HepG2 (cell line): ENCODE results near the gene E2F3. TPM values are rescaled to one million over a fixed set of nuclear protein-coding genes. Genes with fewer than 3 reads are reported as not detected.

Source experiments
- ATAC-seq: fragments of 200-7000 bp; cut with Tn5 transposase; 3 replicates; pipeline ENCODE4 v1.9.1; 2020; ENCODE audit warnings: mild to moderate bottlenecking, moderate library complexity
- BruUV-seq: library from RNA; stranded (reverse); fragments of 400-500 nt; replicated peaks from 2 replicates; lab custom pipeline; 2021; lab: Mats Ljungman, UMichigan
- CTCF ChIA-PET: fragments of 300-600 bp; formaldehyde crosslinking; extraction: SDS; loops from one replicate; lab custom pipeline; 2021; ENCODE audit warnings: low total read pairs, inconsistent platforms, low intra/inter-chr PET ratio; lab: Yijun Ruan, JAX
- POLR2A ChIA-PET: fragments of 350-600 bp; sonication (Branson Sonifier 250); formaldehyde crosslinking; loops from one replicate; lab custom pipeline; 2020; ENCODE audit warnings: antibody characterized with exemption, inconsistent platforms; lab: Yijun Ruan, JAX
- DNase-seq: peaks from one replicate; pipeline ENCODE4 v3.0.0-alpha.2; 2015; ENCODE audit warnings: low spot score
- FAIRE-seq: peaks from 3 replicates; lab custom pipeline; 2011; peaks lifted over from hg19 to GRCh38; lab: Jason Lieb, UNC
- H2AFZ ChIP-seq: one replicate; pipeline ENCODE4 v1.6.1; 2011; ENCODE audit warnings: low read length, inconsistent platforms
- H3K27ac ChIP-seq: fragments of 300-600 bp; 3 replicates; pipeline ENCODE4 v1.8.0; 2011; ENCODE audit warnings: mixed run types, mild to moderate bottlenecking, mixed read lengths, low read length, inconsistent platforms; ENCODE audit not compliant: insufficient read depth; ENCODE audit errors: extremely low read length
- H3K27me3 ChIP-seq, 2 experiments: fragments of 200-600 bp in 1 of 2; 2 replicates in 1 of 2; 3 replicates in 1 of 2; pipeline versions ENCODE4 v1.6.0 to v1.8.0; 2011; ENCODE audit warnings: low read length in 2 of 2, mild to moderate bottlenecking in 2 of 2, moderate library complexity in 2 of 2, inconsistent platforms in 1 of 2; ENCODE audit not compliant: insufficient read depth in 2 of 2, control insufficient read depth in 1 of 2
- H3K36me3 ChIP-seq, 2 experiments: fragments of 200-600 bp in 1 of 2; replicated peaks in 1 of 2; 2 replicates in 1 of 2; 3 replicates in 1 of 2; pipeline versions ENCODE4 v1.5.1 to v1.8.0; 2011; ENCODE audit warnings: low read length in 2 of 2, inconsistent platforms in 1 of 2; ENCODE audit not compliant: insufficient read depth in 2 of 2, control insufficient read depth in 1 of 2
- H3K4me1 ChIP-seq: 2 replicates; pipeline ENCODE4 v1.5.1; 2012; ENCODE audit warnings: low read length, inconsistent platforms; ENCODE audit not compliant: insufficient read depth
- H3K4me2 ChIP-seq: 2 replicates; pipeline ENCODE4 v1.6.0; 2011; ENCODE audit warnings: low read depth, low read length, inconsistent platforms
- H3K4me3 ChIP-seq, 3 experiments: fragments of 200-600 bp in 1 of 3; sonication (generic), shearing (Covaris generic) in 1 of 3; replicated peaks in 1 of 3; 2 replicates each; pipeline ENCODE4 v1.5.1; 2011 to 2016; ENCODE audit warnings: low read length in 3 of 3, inconsistent platforms in 2 of 3, low read depth in 2 of 3, mild to moderate bottlenecking in 2 of 3, control low read depth in 1 of 3, mixed read lengths in 1 of 3; ENCODE audit not compliant: insufficient read depth in 1 of 3
- H3K79me2 ChIP-seq: one replicate; pipeline ENCODE4 v1.6.1; 2011; ENCODE audit warnings: low read length, inconsistent platforms; ENCODE audit not compliant: insufficient read depth
- H3K9ac ChIP-seq: 2 replicates; pipeline ENCODE4 v1.6.0; 2011; ENCODE audit warnings: mild to moderate bottlenecking, low read depth, low read length, inconsistent platforms; ENCODE audit not compliant: insufficient read depth
- H3K9me3 ChIP-seq: 2 replicates; pipeline ENCODE4 v1.5.1; 2012; ENCODE audit warnings: mild to moderate bottlenecking, low read length
- H4K20me1 ChIP-seq: 2 replicates; pipeline ENCODE4 v1.6.0; 2011; ENCODE audit warnings: inconsistent platforms, mild to moderate bottlenecking, low read length, moderate library complexity; ENCODE audit not compliant: insufficient read depth
- ARID4A ChIP-seq: sonication (generic); formaldehyde crosslinking; IDR thresholded peaks from 2 replicates; pipeline ENCODE4 v1.5.0; 2020; ENCODE audit warnings: mild to moderate bottlenecking, missing genetic modification reagents, borderline replicate concordance
- ELF4 ChIP-seq: sonication (generic); formaldehyde crosslinking; IDR thresholded peaks from 2 replicates; pipeline ENCODE4 v1.5.0; 2020; ENCODE audit warnings: missing genetic modification reagents, mild to moderate bottlenecking, moderate library complexity, borderline replicate concordance
- SP1 ChIP-seq, 2 experiments: fragments of 450-650 bp in 1 of 2; sonication (generic) in 1 of 2; formaldehyde crosslinking in 1 of 2; IDR thresholded peaks; 2 replicates each; pipeline versions ENCODE4 v1.4.0 to v1.6.1; 2016 to 2020; ENCODE audit warnings: missing genetic modification reagents in 1 of 2
- ZBTB26 ChIP-seq: IDR thresholded peaks from 2 replicates; pipeline ENCODE4 v1.6.1; 2016; ENCODE audit warnings: missing compliant biosample characterization, missing genetic modification reagents, borderline replicate concordance
- WGBS: methylation state at CpG from one replicate; pipeline ENCODE4 v1.1.6; 2017; ENCODE audit warnings: low lambda C conversion rate; 5-methylcytosine and 5-hydroxymethylcytosine counted together
- in situ Hi-C: cut with HindIII; loops from 2 replicates; pipeline ENCODE4 v1.10.0; 2017; ENCODE audit warnings: low pct_unique_long_range_greater_than_20kb; ENCODE audit not compliant: extremely low pct_ligation_motif_present
- intact Hi-C: fragments of 100-400 bp; cut with micrococcal nuclease; formaldehyde crosslinking; loops from one replicate; pipeline ENCODE4 v1.10.0; 2022; ENCODE audit not compliant: unreplicated experiment
- polyA plus RNA-seq, 8 experiments: library from polyadenylated mRNA; depleted of rRNA in 3 of 8; stranded (reverse) in 7 of 8; unstranded in 1 of 8; fragments of >200 nt; fragmentation: Illumina TruSeq in 4 of 8; extraction: Trizol in 4 of 8; gene quantifications; 2 replicates each; pipeline versions ENCODE4 v1.2.1 to v1.2.3, GENCODE V29; 2011 to 2016; ENCODE audit warnings: low read depth in 4 of 8, missing spikeins in 1 of 8, mixed read lengths in 1 of 8; ENCODE audit not compliant: insufficient read depth in 1 of 8
- total RNA-seq, 5 experiments: library from RNA; depleted of rRNA; stranded (reverse); fragments of >200 nt; fragmentation: Illumina TruSeq; extraction: Trizol; gene quantifications; 2 replicates each; pipeline ENCODE4 v1.2.3, GENCODE V29; 2016; ENCODE audit warnings: low read depth in 1 of 5

Gene E2F3
- total and polyA plus RNA-seq, 2 of the 13 experiments (the other 11 are each of a cell fraction or from before 2014, with no cell fraction given) = 8.5 to 12.7 TPM

- no peak for TF ChIP-seq ARID4A (CRISPR knock-in tag)
These were observed 31.6 kb downstream of the E2F3 start (continued) for GRCh38 chr6:20433321-20433720.

GRCh38 chr6:20433929-20434328, 32.2 kb downstream of the E2F3 start:
- H3K27ac ChIP-seq = no peak overlapping the region
- peaks cover under 1% of the 10 kb centered on the region; the same call in 1 of the 2 replicates for H3K4me1 ChIP-seq
- no peak overlapping the region for H2AFZ ChIP-seq
- no peaks in the 10 kb centered on the region for H4K20me1 ChIP-seq
- H3K4me3 ChIP-seq = no peak overlapping the region
- H3K79me2 ChIP-seq = peaks cover 51% of the 10 kb centered on the region
- H3K9ac ChIP-seq = no peak overlapping the region
- H3K4me2 ChIP-seq = no peak overlapping the region
- WGBS = 93% methylated on average over 2 of the region's 2 CpGs
- intact Hi-C loops = no loop called here
- H3K9me3 ChIP-seq = no peaks in the 10 kb centered on the region
- POLR2A ChIA-PET = no interaction called here
- TF ChIP-seq ELF4 = no peak
- TF ChIP-seq SP1 (IDR thresholded peaks at IDR 0.05) = no peak
- no peak for TF ChIP-seq SP1 (CRISPR knock-in tag; IDR thresholded peaks at IDR 0.05)
- TF ChIP-seq ZBTB26 (CRISPR knock-in tag) = no peak
- H3K27me3 ChIP-seq = no peaks in the 10 kb centered on the region
- no peak for DNase-seq
- BruUV-seq = no TSS peak
- FAIRE-seq = no peak
- H3K36me3 ChIP-seq = peaks cover 6 to 38% of the 10 kb centered on the region in 2 experiments; a peak in 4 of 5 replicates
- in situ Hi-C loops = no loop called here
- ATAC-seq = no peak
- CTCF ChIA-PET = no interaction called here
